K562 (cell line): ENCODE measurements around the gene FAM174C. TPM values are rescaled to one million over a fixed set of nuclear protein-coding genes. Genes with fewer than 3 reads are reported as not detected.

Source experiments
- ARID1B ChIP-seq: fragments of 450-650 bp; IDR thresholded peaks from 2 replicates; pipeline ENCODE4 v1.6.1; 2016; ENCODE audit warnings: antibody characterized with exemption, mild to moderate bottlenecking, inconsistent platforms
- CLOCK ChIP-seq: fragments of 250-450 bp; sonication (Bioruptor Pico); IDR thresholded peaks from 2 replicates; pipeline ENCODE4 v1.4.0; 2020; ENCODE audit warnings: mild to moderate bottlenecking, moderate library complexity, borderline replicate concordance
- E2F4 ChIP-seq: sonication (generic); formaldehyde crosslinking; IDR thresholded peaks from 2 replicates; pipeline ENCODE4 v1.8.0; 2022; ENCODE audit warnings: mild to moderate bottlenecking, low read depth, missing genetic modification reagents
- NUFIP1 ChIP-seq: fragments of 450-650 bp; IDR thresholded peaks from 2 replicates; pipeline ENCODE4 v1.6.1; 2018; ENCODE audit not compliant: partially characterized antibody
- POLR2A ChIP-seq: fragments of 450-650 bp; conservative IDR thresholded peaks from 2 replicates; pipeline ENCODE4 v1.6.1; 2016
- TBL1XR1 ChIP-seq, 2 experiments: IDR thresholded peaks; 2 replicates each; pipeline ENCODE4 v1.6.1; 2012; ENCODE audit warnings: improper control_type of control experiment in 2 of 2, low read length in 2 of 2, mild to moderate bottlenecking in 1 of 2
- YY1 ChIP-seq, 3 experiments: IDR thresholded peaks; 2 replicates each; pipeline ENCODE4 v1.6.1; 2011; ENCODE audit warnings: low read length in 2 of 3, mild to moderate bottlenecking in 2 of 3, moderate library complexity in 2 of 3, borderline replicate concordance in 1 of 3, control low read depth in 1 of 3, low read depth in 1 of 3; ENCODE audit not compliant: insufficient read depth in 3 of 3, insufficient replicate concordance in 2 of 3, control insufficient read depth in 1 of 3, insufficient read length in 1 of 3; ENCODE audit errors: extremely low read depth in 1 of 3
- ZNF239 ChIP-seq: fragments of 250-450 bp; sonication (Bioruptor Pico); IDR thresholded peaks from 2 replicates; pipeline ENCODE4 v1.4.0; 2020; ENCODE audit warnings: mild to moderate bottlenecking
- polyA plus RNA-seq, 8 experiments: library from polyadenylated mRNA; depleted of rRNA in 4 of 8; stranded (reverse) in 5 of 8; unstranded in 3 of 8; fragments of >200 nt; fragmentation: Nextera tagmentation in 2 of 8; fragmentation: Illumina TruSeq in 1 of 8; extraction: Ambion mirVana in 2 of 8; extraction: Trizol in 1 of 8; gene quantifications; 2 replicates each; pipeline versions ENCODE4 v1.2.1 to v1.2.3, GENCODE V29; 2011 to 2014; ENCODE audit warnings: inconsistent platforms in 1 of 8, missing spikeins in 1 of 8
- total RNA-seq, 7 experiments: library from RNA; depleted of rRNA in 6 of 7; stranded (reverse); fragments of >200 nt in 6 of 7; fragmentation: Illumina TruSeq in 2 of 7; extraction: Trizol in 2 of 7; gene quantifications; 2 replicates each; pipeline versions ENCODE4 v1.2.1 to v1.2.3, GENCODE V29; 2011 to 2021; ENCODE audit warnings: low replicate concordance in 1 of 7
- TF ChIP-seq, protein P1 (sequence below): fragments of 250-450 bp; sonication (Bioruptor Pico); IDR thresholded peaks from 2 replicates; pipeline ENCODE4 v1.8.0; 2021; ENCODE audit warnings: mild to moderate bottlenecking, moderate library complexity
- TF ChIP-seq, protein P2 (sequence below): fragments of 250-450 bp; sonication (Bioruptor Pico); IDR thresholded peaks from 2 replicates; pipeline ENCODE4 v1.4.0; 2020; ENCODE audit warnings: mild to moderate bottlenecking

The FAM174C gene
- total and polyA plus RNA-seq, 9 of the 15 experiments (the other 6 are each of a cell fraction or from before 2014, with no cell fraction given): 0.66 to 89.6 (median 20.3) TPM

DNA sequence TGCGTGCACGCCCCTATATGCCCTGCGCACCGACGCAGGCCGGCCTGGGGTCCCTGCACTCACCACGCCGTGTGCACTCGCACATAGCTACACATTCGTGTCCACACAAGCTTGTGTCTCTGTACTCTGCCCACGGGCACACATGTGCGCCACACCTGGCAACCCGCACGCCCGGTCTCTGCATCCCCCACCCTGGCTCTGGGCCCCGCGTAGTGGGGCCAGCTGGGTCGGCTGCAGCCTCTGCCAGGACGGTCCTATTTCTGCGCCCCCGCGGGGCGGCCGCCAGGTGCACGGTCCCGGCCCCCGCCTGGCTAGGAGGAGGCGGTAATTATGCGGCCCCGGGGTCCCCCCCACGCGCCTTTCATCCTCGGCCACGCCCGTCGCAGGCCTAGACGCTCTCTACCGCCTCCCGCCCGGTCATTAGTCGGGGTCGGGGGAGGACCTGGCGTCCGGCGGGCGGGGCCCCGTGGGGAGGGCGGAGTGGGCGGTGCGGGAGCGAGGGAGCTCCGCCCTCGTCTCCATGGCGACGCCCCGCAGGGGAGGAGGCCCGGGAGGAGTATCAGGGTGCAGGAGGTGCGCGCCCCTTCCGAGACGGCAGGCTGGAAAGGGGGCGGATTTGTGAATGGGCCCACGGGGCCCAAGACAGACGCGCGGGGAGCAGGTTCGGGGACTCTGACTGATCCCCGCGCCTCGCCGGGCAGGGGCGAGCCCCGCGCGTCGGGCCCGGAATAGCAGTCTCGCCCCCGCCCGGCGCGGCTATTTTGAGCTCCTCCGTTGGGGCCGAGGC lies 9.0 kb upstream of the FAM174C start (continued):
- TF ChIP-seq CLOCK (CRISPR knock-in tag): no peak
- TF ChIP-seq, protein P1, sequence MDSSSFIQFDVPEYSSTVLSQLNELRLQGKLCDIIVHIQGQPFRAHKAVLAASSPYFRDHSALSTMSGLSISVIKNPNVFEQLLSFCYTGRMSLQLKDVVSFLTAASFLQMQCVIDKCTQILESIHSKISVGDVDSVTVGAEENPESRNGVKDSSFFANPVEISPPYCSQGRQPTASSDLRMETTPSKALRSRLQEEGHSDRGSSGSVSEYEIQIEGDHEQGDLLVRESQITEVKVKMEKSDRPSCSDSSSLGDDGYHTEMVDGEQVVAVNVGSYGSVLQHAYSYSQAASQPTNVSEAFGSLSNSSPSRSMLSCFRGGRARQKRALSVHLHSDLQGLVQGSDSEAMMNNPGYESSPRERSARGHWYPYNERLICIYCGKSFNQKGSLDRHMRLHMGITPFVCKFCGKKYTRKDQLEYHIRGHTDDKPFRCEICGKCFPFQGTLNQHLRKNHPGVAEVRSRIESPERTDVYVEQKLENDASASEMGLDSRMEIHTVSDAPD: no peak
- TF ChIP-seq ARID1B: 0 out of 2 replicates have a peak, but pooled peaks have one; percentile 46
- TF ChIP-seq NUFIP1: no peak
- no peak for TF ChIP-seq ZNF239 (CRISPR knock-in tag)
- TF ChIP-seq, protein P2, sequence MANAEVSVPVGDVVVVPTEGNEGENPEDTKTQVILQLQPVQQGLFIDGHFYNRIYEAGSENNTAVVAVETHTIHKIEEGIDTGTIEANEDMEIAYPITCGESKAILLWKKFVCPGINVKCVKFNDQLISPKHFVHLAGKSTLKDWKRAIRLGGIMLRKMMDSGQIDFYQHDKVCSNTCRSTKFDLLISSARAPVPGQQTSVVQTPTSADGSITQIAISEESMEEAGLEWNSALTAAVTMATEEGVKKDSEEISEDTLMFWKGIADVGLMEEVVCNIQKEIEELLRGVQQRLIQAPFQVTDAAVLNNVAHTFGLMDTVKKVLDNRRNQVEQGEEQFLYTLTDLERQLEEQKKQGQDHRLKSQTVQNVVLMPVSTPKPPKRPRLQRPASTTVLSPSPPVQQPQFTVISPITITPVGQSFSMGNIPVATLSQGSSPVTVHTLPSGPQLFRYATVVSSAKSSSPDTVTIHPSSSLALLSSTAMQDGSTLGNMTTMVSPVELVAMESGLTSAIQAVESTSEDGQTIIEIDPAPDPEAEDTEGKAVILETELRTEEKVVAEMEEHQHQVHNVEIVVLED (CRISPR knock-in tag): peak; percentile 51
- TF ChIP-seq TBL1XR1 (IDR thresholded peaks at IDR 0.05; ENCODE audit: low read length in 2 of 2): peak in 1 of 2 experiments; percentile 42; a peak in 1 of 4 replicates
- TF ChIP-seq E2F4 (CRISPR knock-in tag): no peak
- no peak for TF ChIP-seq YY1 (IDR thresholded peaks at IDR 0.05; ENCODE audit: borderline replicate concordance in 1 of 3, control insufficient read depth in 1 of 3, extremely low read depth in 1 of 3, insufficient read depth in 3 of 3, insufficient read length in 1 of 3, insufficient replicate concordance in 2 of 3, low read depth in 1 of 3, low read length in 2 of 3)
- 0 out of 2 replicates have a peak, but pooled peaks have one; percentile 31 for TF ChIP-seq POLR2A
